ENCODE measurements around the gene FAF1.

DNA sequence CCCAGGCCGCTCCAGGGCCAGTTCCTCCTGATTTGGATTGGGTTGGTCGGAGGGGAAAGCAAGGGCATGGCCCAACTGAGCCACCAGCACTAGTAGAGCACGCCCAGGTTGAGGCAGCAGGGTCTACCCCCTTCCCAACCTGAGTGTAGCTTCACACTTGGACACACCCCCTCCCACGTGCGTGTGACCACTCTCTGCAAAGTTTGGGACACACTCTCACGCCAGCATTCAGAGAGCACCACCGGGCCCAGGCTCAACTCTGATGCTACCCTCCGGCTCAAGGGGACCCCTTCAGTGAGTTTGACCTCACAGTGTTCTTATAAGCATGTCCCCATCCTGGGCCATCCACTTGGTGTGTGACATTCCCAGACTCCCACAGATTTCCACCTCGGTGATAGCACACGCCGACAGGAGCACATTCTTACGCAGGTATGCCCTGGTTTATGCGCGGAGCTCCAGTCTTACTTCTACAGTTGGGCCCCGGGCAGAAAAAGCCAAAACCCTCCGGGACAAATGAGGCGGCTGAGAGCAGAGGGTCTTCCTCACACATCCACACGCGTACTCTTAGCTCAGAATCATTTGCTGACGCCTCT, 533.9 kb downstream of the FAF1 start:
- TF ChIP-seq, protein P1, sequence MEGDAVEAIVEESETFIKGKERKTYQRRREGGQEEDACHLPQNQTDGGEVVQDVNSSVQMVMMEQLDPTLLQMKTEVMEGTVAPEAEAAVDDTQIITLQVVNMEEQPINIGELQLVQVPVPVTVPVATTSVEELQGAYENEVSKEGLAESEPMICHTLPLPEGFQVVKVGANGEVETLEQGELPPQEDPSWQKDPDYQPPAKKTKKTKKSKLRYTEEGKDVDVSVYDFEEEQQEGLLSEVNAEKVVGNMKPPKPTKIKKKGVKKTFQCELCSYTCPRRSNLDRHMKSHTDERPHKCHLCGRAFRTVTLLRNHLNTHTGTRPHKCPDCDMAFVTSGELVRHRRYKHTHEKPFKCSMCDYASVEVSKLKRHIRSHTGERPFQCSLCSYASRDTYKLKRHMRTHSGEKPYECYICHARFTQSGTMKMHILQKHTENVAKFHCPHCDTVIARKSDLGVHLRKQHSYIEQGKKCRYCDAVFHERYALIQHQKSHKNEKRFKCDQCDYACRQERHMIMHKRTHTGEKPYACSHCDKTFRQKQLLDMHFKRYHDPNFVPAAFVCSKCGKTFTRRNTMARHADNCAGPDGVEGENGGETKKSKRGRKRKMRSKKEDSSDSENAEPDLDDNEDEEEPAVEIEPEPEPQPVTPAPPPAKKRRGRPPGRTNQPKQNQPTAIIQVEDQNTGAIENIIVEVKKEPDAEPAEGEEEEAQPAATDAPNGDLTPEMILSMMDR (conservative IDR thresholded peaks at IDR 0.05 in 1 of 2, IDR thresholded peaks at IDR 0.05 in 1 of 2; ENCODE audit: low read depth in 1 of 2, low read length in 2 of 2): no peak
- peak; percentile 83 for TF ChIP-seq EZH2 (IDR thresholded peaks at IDR 0.05; ENCODE audit: low read length, missing control alignments)
